Activated T-helper 2 cell treated with anti-CD3 and anti-CD28 coated beads, Interferon-gamma antibody, Interleukin-2, Interleukin-4, amounts not matched to agents 10 μg/mL and 5 μg/mL and 100 μg/mL, durations not matched to agents 14 hours and 24 hours and 36 hours (primary cell): Measurements from ENCODE around the gene RBM42. TPM values are rescaled to one million over a fixed set of nuclear protein-coding genes. Genes with fewer than 3 reads are reported as not detected.
A peak's percentile ranks its signal among the peaks of the same experiment; 100 is the strongest.
"Not testable (repeated sequence)": the region's sequence is repeated elsewhere in the genome, so short reads cannot be mapped to it uniquely, and the experiment has no call there.

Experiments used
- DNase-seq: peaks from one replicate; pipeline ENCODE4 v3.0.0; 2021; ENCODE audit warnings: low spot score
- H3K27ac Mint-ChIP-seq: one replicate; pipeline ENCODE4 v1.8.0; 2021; ENCODE audit warnings: mixed read lengths
- H3K27me3 Mint-ChIP-seq: one replicate; pipeline ENCODE4 v1.8.0; 2021; ENCODE audit warnings: low read depth, mixed read lengths
- H3K36me3 Mint-ChIP-seq: one replicate; pipeline ENCODE4 v1.8.0; 2021; ENCODE audit warnings: low read depth, mixed read lengths
- H3K4me1 Mint-ChIP-seq: one replicate; pipeline ENCODE4 v1.8.0; 2021; ENCODE audit warnings: low read depth, mixed read lengths
- H3K4me3 Mint-ChIP-seq: one replicate; pipeline ENCODE4 v1.8.0; 2021; ENCODE audit warnings: low read depth, mild to moderate bottlenecking, moderate library complexity, mixed read lengths
- H3K9me3 Mint-ChIP-seq: one replicate; pipeline ENCODE4 v1.8.0; 2021; ENCODE audit warnings: mixed read lengths
- intact Hi-C: fragments of 100-400 bp; cut with micrococcal nuclease; formaldehyde crosslinking; loops from one replicate; pipeline ENCODE4 v1.15.1; 2023
- total RNA-seq: library from RNA; stranded (reverse); gene quantifications from 2 replicates; pipeline ENCODE4 v1.2.3, GENCODE V29; 2022

The RBM42 gene
- 101 and 102 TPM in 2 replicates for total RNA-seq

GRCh38 chr19:35628565-35629331 is at the start of gene RBM42:
Gene RBM42, plus strand, starts transcription at chr19:35629036. Its CDS starts 118 bp downstream, at chr19:35629154.
- peak within 1 kb of the TSS; percentile 100 for H3K4me3 Mint-ChIP-seq
- H3K27ac Mint-ChIP-seq, result peak within 1 kb of the TSS; percentile 99
- DNase-seq, result peak; percentile 97
- peaks cover 14% of the 10 kb centered on the region for H3K4me1 Mint-ChIP-seq
- peaks cover 34% of the 10 kb centered on the region for H3K36me3 Mint-ChIP-seq
- no peaks in the 10 kb centered on the region for H3K9me3 Mint-ChIP-seq
- intact Hi-C loops, result loop anchor here (1.0 kb wide), 3 partner anchors 16 to 82 kb away; partner anchors contain the start of gene HAUS5
- H3K27me3 Mint-ChIP-seq, result no peaks in the 10 kb centered on the region

GRCh38 chr19:35582760-35583159 is 46.1 kb upstream of the RBM42 start:
- no peaks in the 10 kb centered on the region for H3K36me3 Mint-ChIP-seq
- intact Hi-C loops, result no loop called here
- peaks cover 12% of the 10 kb centered on the region for H3K27me3 Mint-ChIP-seq
- no peak overlapping the region for H3K4me3 Mint-ChIP-seq
- no peak overlapping the region for H3K27ac Mint-ChIP-seq
- H3K4me1 Mint-ChIP-seq, result no peaks in the 10 kb centered on the region
- no peak for DNase-seq
- peaks cover 2% of the 10 kb centered on the region for H3K9me3 Mint-ChIP-seq

GRCh38 chr19:35585848-35586247 is 43.0 kb upstream of the RBM42 start, which contains the start of gene PMIS2:
Gene PMIS2, plus strand, starts transcription at chr19:35586173. Its CDS starts 87 bp downstream, at chr19:35586260.
- Mint-ChIP-seq H3K4me3 (no peak within 1 kb of the TSS), H3K27me3 (peaks cover 12% of the 10 kb centered on the region), H3K27ac (no peak within 1 kb of the TSS), H3K9me3 (no peaks in the 10 kb centered on the region), H3K4me1 (no peaks in the 10 kb centered on the region), H3K36me3 (no peaks in the 10 kb centered on the region)
- no peak for DNase-seq
- intact Hi-C loops, result no loop called here

DNA sequence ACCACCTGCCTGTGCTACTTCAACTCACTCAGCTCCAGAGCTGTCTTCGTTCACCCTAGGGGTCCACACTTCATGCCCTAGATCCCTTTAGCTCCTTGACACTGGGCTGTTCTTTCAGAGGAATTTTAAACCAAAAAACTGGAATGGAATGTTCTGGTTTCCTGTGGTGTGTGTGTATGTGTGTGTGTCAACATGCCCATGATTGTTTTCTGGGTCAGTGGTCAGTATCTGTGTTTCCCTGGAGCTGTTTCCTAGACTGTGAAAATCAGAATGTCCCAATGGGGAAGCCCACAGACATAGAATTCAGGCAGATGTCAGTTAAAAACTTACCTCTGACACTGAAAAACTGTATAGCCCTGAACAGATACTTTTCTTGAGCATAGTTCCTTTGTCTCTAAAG is 41.5 kb upstream of the RBM42 start:
- intact Hi-C loops, result no loop called here
- Mint-ChIP-seq H3K27me3 (peaks cover 12% of the 10 kb centered on the region), H3K9me3 (no peaks in the 10 kb centered on the region), H3K27ac (no peak overlapping the region), H3K36me3 (no peaks in the 10 kb centered on the region), H3K4me1 (no peaks in the 10 kb centered on the region), H3K4me3 (no peak overlapping the region)
- DNase-seq, result no peak

GRCh38 chr19:35590875-35591274 is 38.0 kb upstream of the RBM42 start:
- no peaks in the 10 kb centered on the region for H3K36me3 Mint-ChIP-seq
- intact Hi-C loops, result no loop called here
- no peak for DNase-seq
- no peak overlapping the region for H3K27ac Mint-ChIP-seq
- no peaks in the 10 kb centered on the region for H3K9me3 Mint-ChIP-seq
- no peaks in the 10 kb centered on the region for H3K27me3 Mint-ChIP-seq
- H3K4me1 Mint-ChIP-seq, result no peaks in the 10 kb centered on the region
- H3K4me3 Mint-ChIP-seq, result no peak overlapping the region

DNA sequence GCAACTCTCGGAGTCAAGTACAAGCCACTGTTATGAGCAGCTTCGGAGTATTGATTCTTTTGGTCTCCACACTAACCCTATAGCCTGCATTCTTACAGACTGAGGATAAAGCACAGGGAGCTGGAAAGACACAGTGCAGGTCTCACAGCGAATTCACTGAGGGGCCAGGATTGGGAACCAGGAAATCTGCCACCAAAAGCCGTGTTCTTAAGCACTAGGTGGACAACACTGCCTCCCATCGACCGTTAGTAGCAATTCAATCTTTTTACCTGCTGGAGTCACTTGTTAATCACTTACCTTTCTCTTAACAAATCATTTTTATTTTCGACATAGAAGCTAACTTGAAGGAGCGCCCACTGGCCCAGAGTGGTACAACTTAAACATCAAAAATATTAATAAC is 36.6 kb upstream of the RBM42 start:
- Mint-ChIP-seq H3K4me1 (peaks cover 6% of the 10 kb centered on the region), H3K36me3 (no peaks in the 10 kb centered on the region), H3K27ac (no peak overlapping the region), H3K9me3 (no peaks in the 10 kb centered on the region), H3K27me3 (no peaks in the 10 kb centered on the region), H3K4me3 (no peak overlapping the region)
- intact Hi-C loops, result loop anchor here (1.0 kb wide), 2 partner anchors 43 to 83 kb away; no protein-coding TSS in a partner anchor
- no peak for DNase-seq

DNA sequence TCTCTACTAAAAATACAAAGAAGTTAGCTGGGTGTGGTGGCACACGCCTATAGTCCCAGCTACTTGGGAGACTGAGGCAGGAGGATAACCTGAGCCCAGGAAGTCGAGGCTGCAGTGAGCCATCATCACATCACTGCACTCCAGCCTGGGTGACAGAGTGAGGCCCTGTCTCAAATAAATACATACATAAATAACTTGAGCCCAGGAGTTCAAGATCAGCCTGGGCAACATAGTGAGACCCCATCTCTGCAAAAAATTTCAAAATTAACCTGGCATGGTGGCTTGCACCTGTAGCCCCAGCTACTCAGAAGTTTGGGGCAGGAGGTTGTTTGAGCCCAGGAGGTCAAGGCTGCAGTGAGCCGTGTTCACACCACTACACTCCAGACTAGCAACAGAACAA is 33.8 kb upstream of the RBM42 start:
- H3K27me3 Mint-ChIP-seq, intact Hi-C loops, H3K4me3 Mint-ChIP-seq, H3K4me1 Mint-ChIP-seq, H3K9me3 Mint-ChIP-seq, H3K36me3 Mint-ChIP-seq, DNase-seq, H3K27ac Mint-ChIP-seq: not testable (repeated sequence)

DNA sequence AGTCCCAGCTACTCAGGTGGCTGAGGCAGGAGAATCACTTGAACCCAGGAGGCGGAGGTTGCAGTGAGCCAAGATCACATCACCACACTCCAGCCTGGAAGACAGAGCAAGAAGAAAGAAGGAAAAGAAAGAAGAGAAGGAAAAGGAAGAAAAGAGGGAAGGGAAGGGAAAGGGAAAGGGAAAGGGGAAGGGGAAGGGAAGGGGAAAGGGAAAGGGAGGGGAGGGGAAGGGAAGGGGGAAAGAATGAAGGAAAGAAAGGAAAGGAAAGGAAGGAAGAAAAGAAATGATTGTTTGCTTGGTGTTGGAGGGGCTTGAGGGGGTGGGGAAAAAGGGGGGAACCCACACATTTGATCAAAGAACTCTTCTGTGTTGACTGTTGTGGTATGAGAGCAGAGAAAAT is 32.9 kb upstream of the RBM42 start:
- Mint-ChIP-seq H3K4me3 (no peak overlapping the region), H3K9me3 (no peaks in the 10 kb centered on the region), H3K27me3 (peaks cover 9% of the 10 kb centered on the region), H3K36me3 (no peaks in the 10 kb centered on the region), H3K4me1 (peaks cover 6% of the 10 kb centered on the region), H3K27ac (no peak overlapping the region)
- no peak for DNase-seq
- intact Hi-C loops, result no loop called here

GRCh38 chr19:35596366-35596999 is 32.4 kb upstream of the RBM42 start:
- Mint-ChIP-seq H3K27ac (peak overlapping the region; percentile 2), H3K36me3 (no peaks in the 10 kb centered on the region), H3K9me3 (no peaks in the 10 kb centered on the region), H3K4me3 (no peak overlapping the region), H3K4me1 (peaks cover 6% of the 10 kb centered on the region), H3K27me3 (peaks cover 12% of the 10 kb centered on the region)
- DNase-seq, result no peak
- intact Hi-C loops, result no loop called here

GRCh38 chr19:35601971-35602370 is 26.9 kb upstream of the RBM42 start:
- no peak overlapping the region for H3K27ac Mint-ChIP-seq
- H3K36me3 Mint-ChIP-seq, result no peaks in the 10 kb centered on the region
- H3K4me1 Mint-ChIP-seq, result no peaks in the 10 kb centered on the region
- H3K9me3 Mint-ChIP-seq, result peaks cover 3% of the 10 kb centered on the region
- intact Hi-C loops, result no loop called here
- H3K27me3 Mint-ChIP-seq, result peaks cover 12% of the 10 kb centered on the region
- H3K4me3 Mint-ChIP-seq, result no peak overlapping the region
- no peak for DNase-seq

- intact Hi-C loops, H3K27ac Mint-ChIP-seq, H3K4me1 Mint-ChIP-seq, H3K4me3 Mint-ChIP-seq, H3K36me3 Mint-ChIP-seq, DNase-seq, H3K27me3 Mint-ChIP-seq: not testable (repeated sequence)
- H3K9me3 Mint-ChIP-seq, result peaks cover 18% of the 10 kb centered on the region
These were observed 24.4 kb upstream of the RBM42 start for GRCh38 chr19:35604436-35604835.

DNA sequence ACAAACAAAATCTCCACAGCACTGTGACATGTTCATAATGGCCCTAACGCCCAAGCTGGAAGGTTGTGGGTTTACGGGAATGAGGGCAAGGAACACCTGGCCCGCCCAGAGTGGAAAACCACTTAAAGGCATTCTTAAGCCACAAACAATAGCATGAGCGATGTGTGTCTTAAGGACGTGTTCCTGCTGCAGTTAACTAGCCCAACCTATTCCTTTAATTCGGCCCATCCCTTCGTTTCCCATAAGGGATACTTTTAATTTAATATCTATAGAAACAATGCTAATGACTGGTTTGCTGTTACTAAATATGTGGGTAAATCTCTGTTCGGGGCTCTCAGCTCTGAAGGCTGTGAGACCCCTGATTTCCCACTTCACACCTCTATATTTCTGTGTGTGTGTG is 21.7 kb upstream of the RBM42 start:
- H3K36me3 Mint-ChIP-seq, H3K27me3 Mint-ChIP-seq, H3K4me3 Mint-ChIP-seq, H3K27ac Mint-ChIP-seq, DNase-seq, intact Hi-C loops: not testable (repeated sequence)
- Mint-ChIP-seq H3K9me3 (peaks cover 18% of the 10 kb centered on the region), H3K4me1 (peaks cover 12% of the 10 kb centered on the region)

GRCh38 chr19:35607661-35608060 is 21.2 kb upstream of the RBM42 start:
- Mint-ChIP-seq H3K36me3 (peaks cover 10% of the 10 kb centered on the region), H3K27me3 (no peaks in the 10 kb centered on the region), H3K9me3 (peaks cover 18% of the 10 kb centered on the region), H3K4me1 (peaks cover 16% of the 10 kb centered on the region), H3K4me3 (no peak overlapping the region), H3K27ac (no peak overlapping the region)
- no peak for DNase-seq
- intact Hi-C loops, result no loop called here
